Measurements from ENCODE around the gene CBARP.

GRCh38 chr19:1237754-1238368 lies at the start of gene CBARP:
- TF ChIP-seq, protein P1, sequence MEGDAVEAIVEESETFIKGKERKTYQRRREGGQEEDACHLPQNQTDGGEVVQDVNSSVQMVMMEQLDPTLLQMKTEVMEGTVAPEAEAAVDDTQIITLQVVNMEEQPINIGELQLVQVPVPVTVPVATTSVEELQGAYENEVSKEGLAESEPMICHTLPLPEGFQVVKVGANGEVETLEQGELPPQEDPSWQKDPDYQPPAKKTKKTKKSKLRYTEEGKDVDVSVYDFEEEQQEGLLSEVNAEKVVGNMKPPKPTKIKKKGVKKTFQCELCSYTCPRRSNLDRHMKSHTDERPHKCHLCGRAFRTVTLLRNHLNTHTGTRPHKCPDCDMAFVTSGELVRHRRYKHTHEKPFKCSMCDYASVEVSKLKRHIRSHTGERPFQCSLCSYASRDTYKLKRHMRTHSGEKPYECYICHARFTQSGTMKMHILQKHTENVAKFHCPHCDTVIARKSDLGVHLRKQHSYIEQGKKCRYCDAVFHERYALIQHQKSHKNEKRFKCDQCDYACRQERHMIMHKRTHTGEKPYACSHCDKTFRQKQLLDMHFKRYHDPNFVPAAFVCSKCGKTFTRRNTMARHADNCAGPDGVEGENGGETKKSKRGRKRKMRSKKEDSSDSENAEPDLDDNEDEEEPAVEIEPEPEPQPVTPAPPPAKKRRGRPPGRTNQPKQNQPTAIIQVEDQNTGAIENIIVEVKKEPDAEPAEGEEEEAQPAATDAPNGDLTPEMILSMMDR (IDR thresholded peaks at IDR 0.05): no peak
- TF ChIP-seq POLR2AphosphoS5 (IDR thresholded peaks at IDR 0.05) (no peak), POLR2A (IDR thresholded peaks at IDR 0.05; ENCODE audit: low read depth) (no peak), EP300 (IDR thresholded peaks at IDR 0.05) (no peak)

Measured in esophagus muscularis mucosa (tissue), 4 donors.